NOMO-1 treated with dmso at 0.1 percent for 144 hours (cell line): ENCODE data around the gene CASP10.

ENCODE experiments used
- DNase-seq: peaks from one replicate; lab custom pipeline; 2025; ENCODE audit not compliant: unreplicated experiment; lab: John Stamatoyannopoulos, UW

The CASP10 gene

DNA sequence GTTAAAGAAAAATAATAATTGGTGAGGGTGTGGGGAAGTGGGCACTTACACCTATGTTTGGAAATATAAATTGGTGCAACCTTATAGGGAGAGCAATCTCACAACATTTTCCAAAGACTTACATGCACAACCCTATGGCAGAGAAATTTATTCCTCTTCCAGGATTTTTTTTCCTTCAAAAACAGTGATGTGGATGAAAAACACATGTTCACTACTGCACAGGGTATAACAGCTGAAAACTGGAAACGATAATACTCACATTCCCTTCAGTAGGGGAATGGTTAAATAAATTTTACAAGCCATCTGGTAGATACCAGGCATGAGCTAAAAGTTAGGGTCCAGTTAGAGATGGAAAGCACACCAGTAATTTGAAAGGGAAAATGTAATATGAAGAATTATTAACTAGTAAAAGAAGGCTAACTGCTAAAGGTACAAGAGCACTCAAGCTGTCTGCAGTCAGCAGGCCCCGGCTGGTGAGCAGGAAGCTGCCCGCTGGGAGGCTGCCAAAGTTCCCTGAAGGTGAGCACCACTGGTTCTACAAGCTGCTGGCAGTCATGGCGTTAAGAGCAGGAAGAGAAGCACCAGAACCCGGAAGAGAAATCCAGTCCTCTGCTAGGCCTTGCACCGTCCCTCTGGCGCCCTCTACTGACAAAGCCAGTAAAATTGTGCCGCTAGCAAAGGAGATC, 49.0 kb downstream of the CASP10 start:
- DNase-seq = peak; percentile 98

DNA sequence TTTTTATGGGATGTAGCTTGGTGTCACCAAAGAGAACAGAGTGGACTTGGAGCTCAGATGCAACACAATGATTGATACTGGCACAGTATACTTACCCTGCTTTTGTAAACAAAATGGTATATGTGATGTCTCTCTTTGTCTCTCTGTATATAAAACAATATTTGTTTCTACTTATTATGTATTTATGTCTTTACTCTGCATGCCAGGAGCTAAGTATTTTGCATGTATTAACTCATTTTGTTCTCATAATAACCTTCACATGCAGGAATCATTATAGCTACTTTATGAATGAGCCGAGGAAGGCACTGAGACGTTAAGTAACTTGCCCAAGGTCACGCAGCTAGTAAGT, 49.5 kb downstream of the CASP10 start:
- no peak for DNase-seq

DNA sequence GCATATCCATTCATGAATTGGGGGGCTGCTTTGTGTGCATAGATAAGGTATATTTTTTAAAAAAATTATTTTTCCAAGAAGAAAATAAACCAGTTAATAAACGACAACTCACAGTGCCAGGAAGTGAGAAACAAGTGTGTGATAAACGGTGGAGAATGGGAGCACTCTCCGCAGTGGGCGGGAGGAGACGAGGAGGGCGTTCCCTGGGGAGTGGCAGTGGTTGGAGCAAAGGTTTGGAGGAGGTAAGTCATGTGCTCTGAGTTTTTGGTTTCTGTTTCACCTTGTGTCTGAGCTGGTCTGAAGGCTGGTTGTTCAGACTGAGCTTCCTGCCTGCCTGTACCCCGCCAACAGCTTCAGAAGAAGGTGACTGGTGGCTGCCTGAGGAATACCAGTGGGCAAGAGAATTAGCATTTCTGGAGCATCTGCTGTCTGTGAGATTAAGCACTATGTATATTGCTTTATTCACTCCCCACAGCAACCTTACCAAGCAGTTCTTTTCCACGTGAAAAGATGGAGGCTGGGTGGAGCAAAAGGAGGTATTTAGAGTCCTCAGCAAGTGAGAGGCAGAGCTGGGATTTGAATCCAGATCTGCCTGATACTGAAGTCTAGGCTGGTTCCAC, 50.4 kb downstream of the CASP10 start:
- peak; percentile 94 for DNase-seq

DNA sequence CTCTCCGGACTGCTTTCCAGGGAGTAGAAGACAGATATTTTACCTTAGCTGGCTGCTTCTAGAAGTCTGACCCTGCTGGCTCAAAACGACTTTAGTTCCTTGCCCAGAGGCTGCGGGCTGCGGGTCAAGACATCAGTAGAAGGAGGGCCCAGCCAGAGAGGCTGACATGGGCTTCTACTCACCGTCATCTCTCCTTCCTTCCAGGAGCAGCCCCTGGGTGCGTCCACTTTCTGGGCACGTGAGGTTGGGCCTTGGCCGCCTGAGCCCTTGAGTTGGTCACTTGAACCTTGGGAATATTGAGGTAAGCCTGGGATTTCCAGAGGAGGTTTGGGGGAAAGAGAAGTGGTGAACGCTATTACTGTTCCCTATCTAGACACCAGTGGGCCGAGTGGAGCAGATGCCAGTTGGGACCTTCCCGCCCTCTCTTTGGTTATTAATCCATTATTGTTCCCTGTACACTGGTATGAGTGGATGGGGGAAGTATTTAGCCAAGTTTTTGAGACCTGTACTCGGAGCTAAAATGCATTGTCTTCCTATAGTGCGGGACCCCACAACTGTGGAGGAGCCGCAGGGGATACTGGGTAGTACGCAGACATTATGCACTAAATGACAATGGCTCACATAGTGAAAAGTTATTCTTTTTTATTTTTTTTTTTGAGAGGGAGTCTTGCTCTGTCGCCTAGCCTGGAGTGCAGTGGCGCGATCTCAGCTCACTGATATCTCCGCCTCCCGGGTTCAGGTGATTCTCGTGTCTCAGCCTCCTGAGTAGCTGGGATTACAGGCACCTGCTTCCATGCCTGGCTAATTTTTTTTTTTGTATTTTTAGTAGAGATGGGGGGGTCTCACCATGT, 51.1 kb downstream of the CASP10 start:
- DNase-seq = no peak

DNA sequence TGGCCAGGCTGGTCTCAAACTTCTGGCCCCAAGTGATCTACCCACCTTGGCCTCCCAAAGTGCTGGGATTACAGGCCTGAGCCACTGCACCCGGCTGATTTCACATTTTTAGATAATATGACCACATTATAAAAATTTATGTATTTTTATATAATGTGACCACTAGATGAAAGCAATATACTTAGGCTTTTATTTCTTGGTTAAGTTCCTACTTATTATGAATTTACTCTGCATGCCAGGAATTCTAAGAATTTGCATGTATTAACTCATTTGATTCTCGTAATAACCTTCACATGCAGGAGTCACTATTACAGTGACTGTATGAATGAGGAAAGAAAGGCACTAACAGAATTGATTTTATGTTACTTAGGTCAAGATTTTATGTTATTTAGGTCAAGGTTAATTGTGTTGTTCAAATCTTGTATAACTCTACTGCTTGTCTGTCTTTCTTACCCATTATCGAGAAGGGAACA, 51.8 kb downstream of the CASP10 start:
- no peak for DNase-seq

DNA sequence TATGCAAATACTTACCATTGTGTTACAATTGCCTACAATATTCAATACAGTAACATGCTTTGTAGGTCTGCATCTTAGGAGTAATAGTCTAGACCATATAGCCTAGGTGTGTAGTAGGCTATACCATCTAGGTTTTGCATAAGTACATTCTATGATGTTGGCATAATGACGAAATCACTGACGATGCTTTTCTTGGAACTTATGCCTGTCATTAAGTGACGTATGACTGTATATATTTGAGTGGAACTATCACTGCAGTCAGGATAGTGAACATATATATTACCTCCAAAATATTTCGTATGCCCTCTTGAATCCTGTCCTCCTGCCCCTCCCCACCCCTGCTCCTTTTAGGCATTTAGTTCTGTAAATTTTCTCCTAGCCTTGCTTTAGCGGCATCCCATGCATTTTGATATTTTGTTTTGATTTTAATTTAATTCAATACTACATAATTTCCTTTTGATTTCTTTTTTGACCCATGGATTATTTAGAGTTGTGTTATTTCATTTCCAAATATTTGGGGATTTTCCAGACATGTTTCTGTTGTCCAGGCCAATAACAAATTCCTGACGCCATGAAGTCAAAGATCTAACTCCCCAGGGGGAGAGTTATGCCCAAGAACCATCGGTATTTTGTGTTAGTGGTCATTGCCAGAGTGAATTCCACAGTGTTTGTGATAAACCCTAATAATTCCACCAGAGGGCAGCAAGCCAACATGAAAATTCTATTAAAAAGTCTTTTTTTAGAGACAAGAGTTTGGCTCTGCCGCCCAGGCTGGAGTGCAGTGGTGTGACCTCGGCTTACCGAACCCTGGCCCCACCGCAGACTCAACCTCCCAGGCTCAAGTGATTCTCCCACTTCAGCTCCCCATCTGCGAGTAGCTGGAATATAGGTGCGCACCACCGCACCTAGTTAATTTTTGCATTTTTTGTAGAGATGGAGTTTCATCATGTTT, 53.2 kb downstream of the CASP10 start:
- DNase-seq = peak; percentile 55

DNA sequence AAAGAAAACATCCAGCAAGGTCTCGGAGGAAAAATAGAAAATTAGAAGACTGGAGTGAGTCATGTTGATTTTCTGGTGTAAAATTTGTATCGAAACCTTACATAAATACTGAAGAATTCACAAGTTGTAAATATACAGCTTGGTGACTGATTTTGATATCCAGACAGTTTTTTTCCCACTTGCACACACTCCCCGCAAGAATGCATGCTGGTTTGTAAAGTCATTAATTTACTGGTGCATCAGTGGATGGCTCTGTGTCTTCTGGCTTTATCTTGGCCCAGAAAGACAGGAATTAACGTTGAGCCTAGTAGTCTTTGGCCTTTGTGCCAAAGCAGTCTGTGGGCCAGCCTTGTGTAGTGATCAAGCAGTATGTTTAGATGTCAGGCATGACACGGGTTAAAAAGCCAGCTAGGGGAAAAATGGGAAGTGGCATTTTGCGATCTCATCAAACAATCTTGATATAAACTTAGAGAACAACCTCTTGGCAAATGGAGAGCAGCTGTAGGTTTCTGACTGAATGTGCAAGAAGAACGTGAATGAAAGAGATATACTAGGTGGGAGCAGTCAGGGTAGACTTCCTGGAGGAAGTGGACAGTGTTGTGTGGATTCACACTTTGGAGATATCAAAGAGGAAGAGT, 54.7 kb downstream of the CASP10 start:
- peak; percentile 42 for DNase-seq

DNA sequence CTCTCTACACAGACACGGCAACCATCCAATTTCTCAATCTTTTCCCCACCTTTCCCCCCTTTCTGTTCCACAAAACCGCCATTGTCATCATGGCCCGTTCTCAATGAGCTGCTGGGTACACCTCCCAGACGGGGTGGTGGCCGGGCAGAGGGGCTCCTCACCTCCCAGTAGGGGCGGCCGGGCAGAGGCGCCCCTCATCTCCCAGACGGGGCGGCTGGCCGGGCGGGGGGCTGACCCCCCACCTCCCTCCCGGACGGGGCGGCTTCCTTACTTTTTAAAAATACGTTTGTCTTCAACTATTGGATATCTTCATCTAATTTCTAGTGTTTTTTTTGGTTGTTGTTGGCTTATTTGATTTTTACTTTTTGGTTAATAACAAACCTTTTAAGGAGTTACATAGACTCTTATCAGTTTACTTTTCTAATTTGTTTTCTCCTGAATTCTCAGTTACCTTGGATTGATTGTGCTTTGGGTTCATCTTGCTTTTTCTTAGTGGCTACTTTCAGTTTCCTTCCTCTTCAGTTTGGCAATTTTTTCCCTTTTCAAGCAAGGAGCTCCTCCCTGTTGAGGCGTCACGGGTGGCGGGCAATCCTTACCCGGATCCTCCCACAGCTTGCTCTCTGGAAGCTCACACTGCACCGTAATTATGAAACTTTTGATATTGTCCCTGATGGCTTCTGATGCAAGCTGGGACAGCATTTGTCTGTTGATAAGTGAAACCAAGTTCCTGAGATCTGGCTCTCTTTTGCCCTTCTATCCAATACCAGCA, 56.4 kb downstream of the CASP10 start:
- DNase-seq = peak; percentile 72

DNA sequence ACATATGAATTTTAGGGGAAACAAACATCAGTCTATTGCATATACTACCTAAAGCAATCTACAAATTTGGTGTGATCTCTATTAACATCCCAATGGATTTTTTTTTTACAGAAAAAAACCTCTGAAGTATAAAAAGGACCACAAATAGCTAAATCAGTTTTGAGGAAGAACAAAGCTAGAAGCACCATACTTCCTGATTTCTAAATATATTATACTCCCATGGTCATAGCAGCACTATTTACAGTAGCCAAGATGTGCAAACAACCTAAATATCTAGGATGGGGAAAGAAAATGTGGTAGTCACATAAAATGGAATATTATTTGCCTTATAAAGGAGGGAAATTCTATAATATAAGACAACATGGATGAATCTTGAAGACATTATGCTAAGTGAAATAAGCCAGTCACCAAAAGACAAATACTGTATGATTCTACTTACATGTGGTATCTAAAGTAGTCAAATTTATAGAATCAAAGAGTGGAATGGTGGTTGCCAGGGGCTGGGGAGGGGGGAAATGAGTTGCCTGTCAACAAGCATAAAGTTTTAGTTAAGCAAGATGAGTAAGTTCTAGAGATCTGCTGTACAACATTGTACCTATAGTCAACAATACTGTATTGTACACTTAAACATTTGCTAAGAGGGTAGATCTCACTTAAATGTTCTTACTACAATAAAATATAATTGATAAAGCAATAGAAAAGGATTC, 59.8 kb downstream of the CASP10 start:
- DNase-seq = no peak

DNA sequence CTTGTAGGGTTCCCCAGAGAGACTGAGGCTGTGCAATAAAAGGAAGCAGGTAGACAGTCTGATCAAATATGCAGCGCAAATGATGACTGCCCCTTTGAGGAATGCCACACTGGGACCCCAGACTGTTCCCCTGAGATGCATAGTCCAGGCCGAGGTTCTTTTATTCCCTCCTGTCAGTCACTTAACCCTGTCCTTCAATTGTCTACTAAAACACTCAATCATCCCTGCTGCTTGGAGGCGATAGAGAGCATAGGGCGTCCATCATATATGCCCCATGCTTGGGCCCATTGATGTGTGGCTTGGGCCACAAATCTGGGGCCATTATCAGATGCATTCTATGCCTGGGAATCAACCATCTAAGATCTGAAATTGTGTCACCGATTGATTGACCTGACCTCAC, 61.9 kb downstream of the CASP10 start:
- DNase-seq = no peak

DNA sequence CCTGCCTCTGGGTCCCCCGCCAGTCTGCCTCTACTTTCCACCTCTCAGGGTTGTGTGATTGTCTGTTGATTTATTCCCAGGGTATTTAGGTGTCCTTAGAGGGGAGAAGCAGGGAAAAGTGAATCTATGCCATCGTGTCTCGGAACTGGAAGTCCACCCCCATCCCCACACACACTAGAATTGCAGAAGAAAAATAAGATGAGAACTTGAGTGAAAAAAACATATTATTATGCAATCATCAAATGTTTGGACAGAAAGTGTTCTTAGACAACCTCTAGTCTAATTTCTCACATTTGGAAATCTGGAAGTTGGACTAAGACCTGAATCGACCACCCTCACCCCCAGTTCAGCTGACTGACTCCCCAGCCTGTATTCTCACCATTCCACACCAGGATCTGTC, 63.3 kb downstream of the CASP10 start:
- no peak for DNase-seq

DNA sequence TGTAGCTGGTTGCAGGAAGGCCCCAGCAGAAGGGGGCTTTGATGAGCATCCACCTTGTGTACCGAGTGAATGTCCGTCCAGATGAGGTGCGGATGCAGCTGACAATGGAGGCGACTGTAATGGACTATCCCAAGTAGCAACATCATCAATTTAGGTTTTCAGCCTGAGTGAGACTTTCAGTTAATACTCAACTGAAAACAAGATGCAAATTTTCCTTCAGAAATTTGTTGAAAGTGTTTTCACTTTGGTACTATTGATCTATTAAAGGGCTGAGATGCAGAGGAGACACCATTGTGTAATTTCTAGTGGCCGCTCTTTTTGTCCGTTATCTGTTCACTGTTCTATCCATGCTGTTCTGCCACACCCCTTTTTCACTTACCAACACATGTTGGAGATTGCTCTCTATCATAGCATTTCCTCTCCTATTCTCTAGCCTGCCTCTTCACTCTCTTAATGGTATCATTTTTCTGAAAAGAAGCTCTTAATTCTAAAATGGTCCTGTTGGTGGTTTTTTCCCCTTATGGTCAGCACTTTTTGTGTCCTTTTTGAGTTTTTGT, 65.4 kb downstream of the CASP10 start:
- DNase-seq = no peak

DNA sequence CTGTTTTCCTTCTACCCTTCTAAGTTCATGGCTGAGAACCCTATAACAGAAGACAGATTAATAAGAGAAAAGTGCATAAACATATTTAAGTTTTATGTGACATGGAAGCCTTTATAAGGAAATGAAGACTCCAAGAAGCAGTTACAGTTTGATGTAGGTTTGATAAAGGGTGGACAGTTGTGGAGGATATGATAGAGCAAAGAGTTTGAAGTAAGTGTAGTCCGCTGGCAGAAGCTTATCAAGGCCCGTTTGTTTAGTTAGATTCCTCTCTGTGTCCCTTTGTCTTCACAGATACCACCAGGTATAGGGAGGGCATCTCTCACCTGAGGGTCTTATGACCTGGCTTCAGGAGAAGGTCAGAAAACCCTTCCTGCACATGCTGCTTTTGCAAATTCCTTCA, 66.9 kb downstream of the CASP10 start:
- no peak for DNase-seq

DNA sequence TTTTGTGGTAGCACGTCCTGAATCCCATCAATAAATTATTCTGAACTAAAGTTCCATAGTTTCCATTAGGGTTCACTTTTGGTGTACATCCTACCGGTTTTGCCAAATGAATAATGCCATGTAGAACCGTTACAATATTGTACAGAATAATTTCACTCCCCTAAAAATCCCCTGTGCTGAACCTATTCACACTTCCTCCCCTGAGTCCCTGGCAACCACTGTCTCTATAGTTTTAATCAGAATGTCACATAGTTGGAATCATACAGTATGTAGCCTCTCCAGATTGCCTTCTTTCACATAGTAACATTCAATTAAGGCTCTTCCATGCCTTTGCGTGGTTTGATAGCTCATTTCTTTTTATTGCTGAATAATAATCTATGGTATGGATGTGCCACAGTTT, 67.8 kb downstream of the CASP10 start:
- no peak for DNase-seq

DNA sequence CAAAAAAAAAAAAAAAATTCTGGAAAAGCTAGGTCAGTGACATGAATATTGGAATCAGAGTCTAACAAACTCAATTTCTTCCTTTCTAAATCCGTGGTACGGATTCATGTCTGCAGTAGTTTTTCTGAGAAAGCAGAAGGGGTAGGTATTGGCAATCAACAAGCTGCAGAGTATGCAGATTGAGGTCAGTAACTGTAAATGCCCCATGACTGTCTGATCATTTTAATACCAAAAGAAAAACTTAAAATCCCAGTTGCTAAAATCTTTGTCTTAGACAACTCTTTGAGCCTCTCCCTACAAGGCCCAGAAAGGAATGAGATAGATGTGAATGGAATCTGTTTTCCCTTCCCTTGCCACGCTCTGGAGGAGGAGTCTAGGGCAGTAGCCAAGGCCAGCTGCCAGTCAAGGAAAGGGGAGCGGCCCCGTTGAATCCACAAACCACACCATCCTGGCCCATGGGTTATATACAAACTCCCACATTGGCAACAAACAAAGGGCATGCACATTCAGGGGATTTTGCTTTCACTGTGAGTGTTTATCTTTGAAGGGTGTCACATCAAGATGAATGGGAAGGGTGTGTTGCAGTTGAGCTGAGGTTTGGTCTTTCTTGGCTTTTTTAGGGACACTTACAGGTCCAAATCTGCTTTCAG, 71.3 kb downstream of the CASP10 start:
- no peak for DNase-seq

DNA sequence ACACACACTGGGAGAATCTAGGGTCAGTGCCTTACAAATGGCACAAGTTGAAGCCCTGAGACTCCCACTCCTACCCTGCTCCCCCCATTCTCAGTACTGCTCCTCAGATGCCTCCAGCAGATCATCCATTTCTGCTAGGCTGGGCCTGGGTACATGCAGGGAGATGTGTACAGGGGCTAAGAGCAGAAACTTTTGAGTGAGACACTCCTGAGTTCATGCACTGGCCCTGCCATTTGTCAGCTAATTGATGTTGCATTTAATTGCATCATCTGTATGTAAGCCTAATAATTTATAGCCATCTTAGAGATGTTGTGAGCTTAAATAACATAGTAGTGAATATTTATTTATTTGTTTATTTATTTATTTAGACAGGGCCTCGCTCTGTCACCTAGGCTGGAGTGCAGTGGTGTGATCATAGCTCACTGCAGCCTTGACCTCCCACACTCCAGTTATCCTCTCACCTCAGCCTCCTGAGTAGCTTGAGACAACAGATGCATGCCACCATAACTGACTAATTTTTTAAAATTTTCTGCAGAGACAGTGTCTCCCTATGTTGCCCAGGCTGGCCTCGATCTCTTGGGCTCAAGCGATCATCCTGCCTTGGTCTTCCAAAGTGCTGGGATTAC, 72.6 kb downstream of the CASP10 start:
- DNase-seq = no peak

DNA sequence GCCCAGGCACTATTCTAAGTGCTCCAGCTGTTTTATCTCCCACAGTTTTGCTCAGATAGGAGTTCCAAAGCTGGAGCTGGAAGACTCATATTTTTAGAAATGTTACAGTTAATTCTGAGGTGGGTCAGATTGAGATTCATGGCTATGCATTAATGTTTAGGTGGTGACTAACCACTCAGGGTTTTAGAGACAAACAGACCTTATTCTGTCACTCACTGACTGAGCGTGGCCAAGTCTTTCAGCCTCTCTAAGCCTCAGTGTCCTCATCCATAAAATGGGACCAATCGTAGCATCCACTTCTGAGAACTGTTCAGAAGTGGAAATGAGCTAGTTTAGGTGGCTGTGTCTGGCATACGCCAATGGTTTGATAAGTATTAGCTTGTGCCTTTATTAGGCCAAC, 73.1 kb downstream of the CASP10 start:
- no peak for DNase-seq
